Loucy (cell line): ENCODE measurements around the gene AASS.

Experiments
- CTCF ChIP-seq: fragments of 200-600 bp; sonication (generic); conservative IDR thresholded peaks from 2 replicates; pipeline ENCODE4 v1.5.1; 2014; ENCODE audit warnings: mild to moderate bottlenecking, antibody characterized with exemption, low read length
- EZH2phosphoT487 ChIP-seq: fragments of 200-600 bp; IDR thresholded peaks from 2 replicates; pipeline ENCODE4 v1.6.1; 2018; ENCODE audit warnings: antibody characterized with exemption, mild to moderate bottlenecking, moderate library complexity, borderline replicate concordance

- no peak for TF ChIP-seq CTCF
- TF ChIP-seq EZH2phosphoT487, result no peak
Observed at GRCh38 chr7:122064971-122065370, 79.1 kb downstream of the AASS start.
